Measurements from ENCODE around the gene MAN1C1. TPM values are rescaled to one million over a fixed set of nuclear protein-coding genes. Genes with fewer than 3 reads are reported as not detected.
A peak's percentile ranks its signal among the peaks of the same experiment; 100 is the strongest.

Gene MAN1C1
- total RNA-seq, 4 donors from 2014 or later, result 5.0 to 31.1 (median 7.9) TPM

GRCh38 chr1:25616987-25617624 is 515 bp downstream of the MAN1C1 start:
- peak in 1 of 2 donors; percentile 39 for DNase-seq
- intact Hi-C loops (cut with DNase I; ENCODE audit: low total_unique reads), result loop anchor here (5.0 to 10.0 kb wide), 2 partner anchors 75 to 128 kb away; no protein-coding TSS in a partner anchor
- peaks cover 0 to 15% of the 10 kb centered on the region in 2 donors for H3K4me1 ChIP-seq

GRCh38 chr1:25617625-25618432 is 1.2 kb downstream of the MAN1C1 start:
- no peaks in the 10 kb centered on the region for H3K27me3 ChIP-seq
- H3K36me3 ChIP-seq, result no peaks in the 10 kb centered on the region
- H3K27ac ChIP-seq, result peak overlapping the region; percentile 55 to 61
- TF ChIP-seq CTCF (IDR thresholded peaks at IDR 0.05) (no peak), POLR2A (IDR thresholded peaks at IDR 0.05) (no peak)
- no peaks in the 10 kb centered on the region for H3K9me3 ChIP-seq
- H3K4me3 ChIP-seq, result peak overlapping the region; percentile 44 to 68
- peak in 1 of 2 donors; percentile 36 for DNase-seq
- H3K4me1 ChIP-seq, result peaks cover 0 to 15% of the 10 kb centered on the region in 2 donors
- intact Hi-C loops (cut with DNase I; ENCODE audit: low total_unique reads), result loop anchor here (5.0 to 10.0 kb wide), 2 partner anchors 74 to 127 kb away; no protein-coding TSS in a partner anchor

More at GRCh38 chr1:25616987-25617624, 515 bp downstream of the MAN1C1 start:
- H3K27ac ChIP-seq, result peak overlapping the region; percentile 55 to 84
- H3K9me3 ChIP-seq, result no peaks in the 10 kb centered on the region
- no peaks in the 10 kb centered on the region for H3K36me3 ChIP-seq
- peak overlapping the region; percentile 44 to 68 for H3K4me3 ChIP-seq
- H3K27me3 ChIP-seq, result no peaks in the 10 kb centered on the region
- no peak for TF ChIP-seq CTCF (IDR thresholded peaks at IDR 0.05)
- no peak for TF ChIP-seq POLR2A (IDR thresholded peaks at IDR 0.05)

GRCh38 chr1:25618433-25618808 is 1.8 kb downstream of the MAN1C1 start:
- no peak for DNase-seq
- intact Hi-C loops (cut with DNase I; ENCODE audit: low total_unique reads), result loop anchor here (5.0 to 10.0 kb wide), 2 partner anchors 74 to 126 kb away; no protein-coding TSS in a partner anchor
- TF ChIP-seq CTCF (IDR thresholded peaks at IDR 0.05), result no peak
- TF ChIP-seq POLR2A (IDR thresholded peaks at IDR 0.05), result no peak
- no peaks in the 10 kb centered on the region for H3K9me3 ChIP-seq
- no peaks in the 10 kb centered on the region for H3K36me3 ChIP-seq
- peaks cover 0 to 15% of the 10 kb centered on the region in 2 donors for H3K4me1 ChIP-seq
- H3K4me3 ChIP-seq, result peak overlapping the region; percentile 44 to 68
- H3K27me3 ChIP-seq, result no peaks in the 10 kb centered on the region
- H3K27ac ChIP-seq, result peak overlapping the region; percentile 55 to 61

- TF ChIP-seq POLR2A (IDR thresholded peaks at IDR 0.05) (no peak), CTCF (IDR thresholded peaks at IDR 0.05) (peak; percentile 78 to 88 (median 84))
- DNase-seq, result peak; percentile 46 to 58
- Histone ChIP-seq H3K4me3 (peak overlapping the region in 1 of 2 donors; percentile 68), H3K27ac (peak overlapping the region; percentile 55 to 61), H3K4me1 (peaks cover 0 to 15% of the 10 kb centered on the region in 2 donors), H3K36me3 (no peaks in the 10 kb centered on the region), H3K27me3 (no peaks in the 10 kb centered on the region), H3K9me3 (no peaks in the 10 kb centered on the region)
- intact Hi-C loops (cut with DNase I; ENCODE audit: low total_unique reads), result loop anchor here (5.0 to 10.0 kb wide), 2 partner anchors 73 to 126 kb away; no protein-coding TSS in a partner anchor
Observed at GRCh38 chr1:25619101-25619890, 2.7 kb downstream of the MAN1C1 start.

Data from uterus (tissue), 4 donors.